Tibial nerve (tissue), 4 donors: ENCODE measurements around the gene QRFP. TPM values are rescaled to one million over a fixed set of nuclear protein-coding genes. Genes with fewer than 3 reads are reported as not detected.
A peak's percentile ranks its signal among the peaks of the same experiment; 100 is the strongest.

Experiments
- DNase-seq, 2 donors: peaks; one replicate each; pipeline ENCODE4 v3.0.0-alpha.2; 2019; ENCODE audit warnings: low spot score in 2 of 2
- H3K27ac ChIP-seq, 4 donors: fragments of 200-600 bp; sonication (generic) in 3 of 4; one replicate each; pipeline ENCODE4 v1.5.1; 2017 to 2019; ENCODE audit warnings: mild to moderate bottlenecking in 1 of 4
- H3K27me3 ChIP-seq, 2 donors: fragments of 200-600 bp; sonication (generic) in 1 of 2; one replicate each; pipeline versions ENCODE4 v1.5.1 to v1.6.0; 2017 to 2019
- H3K36me3 ChIP-seq, 3 donors: fragments of 200-600 bp; sonication (generic); one replicate each; pipeline ENCODE4 v1.5.1; 2018 to 2019
- H3K4me1 ChIP-seq, 4 donors: fragments of 200-600 bp; sonication (generic) in 3 of 4; one replicate each; pipeline ENCODE4 v1.5.1; 2017 to 2019
- H3K4me3 ChIP-seq, 4 donors: fragments of 200-600 bp; sonication (generic) in 3 of 4; one replicate each; pipeline ENCODE4 v1.5.1; 2017 to 2019; ENCODE audit warnings: mild to moderate bottlenecking in 1 of 4, moderate library complexity in 1 of 4
- H3K9me3 ChIP-seq, 4 donors: fragments of 200-600 bp; sonication (generic) in 3 of 4; one replicate each; pipeline ENCODE4 v1.5.1; 2017 to 2019
- CTCF ChIP-seq, 5 experiments: fragments of 200-600 bp in 3 of 5; fragments of 450-650 bp in 2 of 5; sonication (generic) in 3 of 5; IDR thresholded peaks; one replicate each; pipeline ENCODE4 v1.5.1; 2016 to 2019; ENCODE audit warnings: antibody characterized with exemption in 5 of 5, mild to moderate bottlenecking in 3 of 5, moderate library complexity in 2 of 5
- EP300 ChIP-seq, 2 donors: sonication (generic); formaldehyde crosslinking; IDR thresholded peaks; one replicate each; pipeline ENCODE4 v1.6.1; 2017; ENCODE audit warnings: antibody characterized with exemption in 2 of 2, mild to moderate bottlenecking in 1 of 2
- POLR2A ChIP-seq, 2 donors: fragments of 450-650 bp; IDR thresholded peaks; one replicate each; pipeline ENCODE4 v1.6.1; 2017; ENCODE audit warnings: antibody characterized with exemption in 2 of 2, mild to moderate bottlenecking in 2 of 2, moderate library complexity in 2 of 2
- WGBS, 2 donors: methylation state at CpG; one replicate each; pipeline ENCODE4 v1.1.5; 2018; 5-methylcytosine and 5-hydroxymethylcytosine counted together
- total RNA-seq, 4 donors: library from RNA; depleted of rRNA; stranded (reverse); fragments of >200 nt; gene quantifications; one replicate each; pipeline ENCODE4 v1.1.0, GENCODE V29; 2016

The QRFP gene
- total RNA-seq, 4 donors from 2014 or later: not detected

- no peak for TF ChIP-seq CTCF (IDR thresholded peaks at IDR 0.05)
- Histone ChIP-seq H3K27ac (no peak overlapping the region), H3K4me1 (peaks cover 0 to 36% (median 0%) of the 10 kb centered on the region in 4 donors), H3K27me3 (peaks cover 0 to 18% of the 10 kb centered on the region in 2 donors), H3K36me3 (peaks cover 0 to 45% (median 4%) of the 10 kb centered on the region in 3 donors), H3K9me3 (no peaks in the 10 kb centered on the region), H3K4me3 (no peak overlapping the region)
- DNase-seq: no peak
- WGBS, 2 donors: 65 to 74% methylated on average over 7 of the region's 7 CpGs
These were observed 2.1 kb downstream of the QRFP start for GRCh38 chr9:130894546-130894945.

- H3K27ac ChIP-seq: peak overlapping the region in 1 of 4 donors; percentile 44
- H3K36me3 ChIP-seq: peaks cover 0 to 56% (median 4%) of the 10 kb centered on the region in 3 donors
- H3K9me3 ChIP-seq: no peaks in the 10 kb centered on the region
- H3K4me3 ChIP-seq: peak overlapping the region in 1 of 4 donors; percentile 18
- H3K27me3 ChIP-seq: peaks cover 0 to 13% of the 10 kb centered on the region in 2 donors
- DNase-seq: peak in 1 of 2 donors; percentile 30
- 65 to 74% methylated on average over 31 to 33 of the region's 34 CpGs for WGBS, 2 donors
- peaks cover 0 to 36% (median 0%) of the 10 kb centered on the region in 4 donors for H3K4me1 ChIP-seq
- TF ChIP-seq POLR2A (IDR thresholded peaks at IDR 0.05) (no peak), EP300 (IDR thresholded peaks at IDR 0.05) (no peak), CTCF (IDR thresholded peaks at IDR 0.05) (peak in 3 of 5 experiments; percentile 20 to 55 (median 41))
These were observed 3.1 kb downstream of the QRFP start for GRCh38 chr9:130893341-130894101.

- TF ChIP-seq POLR2A (IDR thresholded peaks at IDR 0.05): no peak
- no peak for TF ChIP-seq EP300 (IDR thresholded peaks at IDR 0.05)
- no peak for TF ChIP-seq CTCF (IDR thresholded peaks at IDR 0.05)
- no peak for DNase-seq
- Histone ChIP-seq H3K4me1 (peaks cover 0 to 36% (median 0%) of the 10 kb centered on the region in 4 donors), H3K27me3 (peaks cover 0 to 5% of the 10 kb centered on the region in 2 donors), H3K9me3 (no peaks in the 10 kb centered on the region), H3K4me3 (no peak overlapping the region), H3K27ac (no peak overlapping the region), H3K36me3 (peaks cover 4 to 64% (median 7%) of the 10 kb centered on the region in 3 donors)
- WGBS, 2 donors: 64 to 72% methylated on average over 24 of the region's 24 CpGs
These were observed 3.9 kb downstream of the QRFP start for GRCh38 chr9:130892477-130893304.

- peaks cover 6 to 72% (median 7%) of the 10 kb centered on the region in 3 donors for H3K36me3 ChIP-seq
- no peak for DNase-seq
- peaks cover 0 to 36% (median 0%) of the 10 kb centered on the region in 4 donors for H3K4me1 ChIP-seq
- WGBS, 2 donors: 72 to 73% methylated on average over 18 of the region's 18 CpGs
- TF ChIP-seq POLR2A (IDR thresholded peaks at IDR 0.05) (no peak), EP300 (IDR thresholded peaks at IDR 0.05) (no peak), CTCF (IDR thresholded peaks at IDR 0.05) (no peak)
- no peak overlapping the region for H3K27ac ChIP-seq
- H3K4me3 ChIP-seq: no peak overlapping the region
- no peaks in the 10 kb centered on the region for H3K9me3 ChIP-seq
- H3K27me3 ChIP-seq: no peaks in the 10 kb centered on the region
These were observed 4.7 kb downstream of the QRFP start for GRCh38 chr9:130891688-130892476.
